NCI-H226 (cell line): Measurements from ENCODE around the gene PODXL.
A peak's percentile ranks its signal among the peaks of the same experiment; 100 is the strongest.
"Not testable (repeated sequence)": the region's sequence is repeated elsewhere in the genome, so short reads cannot be mapped to it uniquely, and the experiment has no call there.

ENCODE experiments used
- DNase-seq: peaks from one replicate; pipeline ENCODE4 v3.0.0-alpha.2; 2015

The PODXL gene

GRCh38 chr7:131536361-131536849 lies 20.0 kb downstream of the PODXL start:
- DNase-seq = no peak

- DNase-seq = no peak
These were observed 22.6 kb downstream of the PODXL start for GRCh38 chr7:131533566-131534561.

GRCh38 chr7:131533151-131533559 lies 23.3 kb downstream of the PODXL start:
- no peak for DNase-seq

- no peak for DNase-seq
These were observed 23.8 kb downstream of the PODXL start for GRCh38 chr7:131532570-131533091.

- no peak for DNase-seq
These were observed 26.3 kb downstream of the PODXL start for GRCh38 chr7:131530137-131530536.

- DNase-seq = no peak
These were observed 26.8 kb downstream of the PODXL start for GRCh38 chr7:131529617-131530016.

- no peak for DNase-seq
These were observed 27.2 kb downstream of the PODXL start for GRCh38 chr7:131529179-131529578.

- no peak for DNase-seq
These were observed 29.0 kb downstream of the PODXL start for GRCh38 chr7:131527456-131527855.

GRCh38 chr7:131525820-131526219 lies 30.6 kb downstream of the PODXL start:
- DNase-seq = no peak

- DNase-seq = no peak
These were observed 31.7 kb downstream of the PODXL start for GRCh38 chr7:131524703-131525102.

- no peak for DNase-seq
These were observed 32.3 kb downstream of the PODXL start for GRCh38 chr7:131524115-131524514.

GRCh38 chr7:131522325-131522930 lies 34.0 kb downstream of the PODXL start:
- no peak for DNase-seq

- peak; percentile 96 for DNase-seq
These were observed 34.7 kb downstream of the PODXL start for GRCh38 chr7:131521651-131522163.

GRCh38 chr7:131518626-131519025 lies 37.8 kb downstream of the PODXL start:
- DNase-seq = no peak

- no peak for DNase-seq
These were observed 39.1 kb downstream of the PODXL start for GRCh38 chr7:131517218-131517923.

- DNase-seq = not testable (repeated sequence)
These were observed 41.0 kb downstream of the PODXL start for GRCh38 chr7:131515471-131515870.

GRCh38 chr7:131513245-131514061 lies 43.0 kb downstream of the PODXL start:
- DNase-seq = peak; percentile 68

GRCh38 chr7:131511774-131512535 lies 44.5 kb downstream of the PODXL start:
- DNase-seq = no peak

GRCh38 chr7:131511071-131511470 lies 45.4 kb downstream of the PODXL start:
- DNase-seq = no peak

- no peak for DNase-seq
These were observed 46.6 kb downstream of the PODXL start for GRCh38 chr7:131509781-131510180.
